NCI-H187 treated with DMSO at 0.1 percent for 48 hours (cell line): ENCODE results near the gene NR2F6.
"Not testable (repeated sequence)": the region's sequence is repeated elsewhere in the genome, so short reads cannot be mapped to it uniquely, and the experiment has no call there.

Experiments
- DNase-seq: peaks from one replicate; lab custom pipeline; 2025; lab: John Stamatoyannopoulos, UW

NR2F6 gene

GRCh38 chr19:17210296-17210695 is 35.4 kb downstream of the NR2F6 start:
- no peak for DNase-seq

- DNase-seq = no peak
These were observed 36.3 kb downstream of the NR2F6 start for GRCh38 chr19:17209126-17210036.

- no peak for DNase-seq
These were observed 38.8 kb downstream of the NR2F6 start for GRCh38 chr19:17206736-17207581.

GRCh38 chr19:17205237-17206140 is 40.2 kb downstream of the NR2F6 start:
- no peak for DNase-seq

- no peak for DNase-seq
These were observed 43.0 kb downstream of the NR2F6 start for GRCh38 chr19:17202713-17203112.

GRCh38 chr19:17202249-17202648 is 43.5 kb downstream of the NR2F6 start:
- no peak for DNase-seq

- no peak for DNase-seq
These were observed 45.2 kb downstream of the NR2F6 start for GRCh38 chr19:17200408-17201079.

- no peak for DNase-seq
These were observed 48.1 kb downstream of the NR2F6 start for GRCh38 chr19:17197666-17198065.

- no peak for DNase-seq
These were observed 49.1 kb downstream of the NR2F6 start for GRCh38 chr19:17196610-17197009.

GRCh38 chr19:17195106-17195505 is 50.6 kb downstream of the NR2F6 start:
- no peak for DNase-seq

GRCh38 chr19:17194608-17195007 is 51.1 kb downstream of the NR2F6 start:
- no peak for DNase-seq

- no peak for DNase-seq
These were observed 53.0 kb downstream of the NR2F6 start for GRCh38 chr19:17192751-17193150.

GRCh38 chr19:17191736-17192135 is 54.0 kb downstream of the NR2F6 start:
- DNase-seq = not testable (repeated sequence)

GRCh38 chr19:17185590-17185989 is 60.1 kb downstream of the NR2F6 start:
- no peak for DNase-seq

- no peak for DNase-seq
These were observed 61.3 kb downstream of the NR2F6 start for GRCh38 chr19:17184371-17184841.

- DNase-seq = no peak
These were observed 61.8 kb downstream of the NR2F6 start for GRCh38 chr19:17183858-17184321.

GRCh38 chr19:17183271-17183761 is 62.4 kb downstream of the NR2F6 start:
- no peak for DNase-seq
